HCT116 (cell line): ENCODE results near the gene CHST5. TPM values are rescaled to one million over a fixed set of nuclear protein-coding genes. Genes with fewer than 3 reads are reported as not detected.

ENCODE experiments used
- ATAC-seq: fragments of 200-7000 bp; cut with Tn5 transposase; 2 replicates; pipeline ENCODE4 v1.9.1; 2020; ENCODE audit warnings: mild to moderate bottlenecking, moderate library complexity
- BruUV-seq: library from RNA; stranded (reverse); fragments of 400-500 nt; replicated peaks from 2 replicates; lab custom pipeline; 2021; lab: Mats Ljungman, UMichigan
- CTCF ChIA-PET: fragments of 300-600 bp; sonication (Branson Sonifier 250); formaldehyde crosslinking; loops from one replicate; lab custom pipeline; 2021; ENCODE audit warnings: antibody characterized with exemption; lab: Charles Lee
- POLR2A ChIA-PET: fragments of 300-600, 350-600 bp; sonication (Branson Sonifier 250); formaldehyde crosslinking; loops from one replicate; lab custom pipeline; 2021; ENCODE audit warnings: antibody characterized with exemption; lab: Charles Lee
- RAD21 ChIA-PET, 2 experiments: fragments of 300-600 bp; sonication (Branson Sonifier 250); formaldehyde crosslinking; loops; one replicate each; lab custom pipeline; 2023; ENCODE audit warnings: low total read pairs in 2 of 2; ENCODE audit not compliant: uncharacterized antibody in 2 of 2, unreplicated experiment in 2 of 2, low non-redundant PET in 1 of 2; lab: Charles Lee
- DNase-seq: peaks from one replicate; pipeline ENCODE4 v3.0.0-alpha.2; 2010; ENCODE audit warnings: low read depth, low spot score
- H2AFZ ChIP-seq: fragments of 200-600 bp; shearing (Covaris generic), sonication (generic); 2 replicates; pipeline ENCODE4 v1.6.1; 2017; ENCODE audit warnings: low read depth, mixed run types, mixed read lengths, antibody characterized with exemption, low read length; ENCODE audit not compliant: poor library complexity, severe bottlenecking
- H3K27ac ChIP-seq: 2 replicates; pipeline ENCODE4 v1.5.1; 2012; ENCODE audit warnings: low read depth, low read length
- H3K27me3 ChIP-seq: fragments of 200-600 bp; sonication (generic); 2 replicates; pipeline ENCODE4 v1.6.1; 2016; ENCODE audit warnings: mixed run types, low read length, mixed read lengths; ENCODE audit not compliant: insufficient read depth
- H3K36me3 ChIP-seq, 2 experiments: fragments of 200-500 bp in 1 of 2; fragments of 200-600 bp in 1 of 2; sonication (Bioruptor generic) in 1 of 2; sonication (generic) in 1 of 2; 2 replicates each; pipeline versions ENCODE4 v1.5.1 to v1.6.1; 2014 to 2016; ENCODE audit warnings: low read length in 2 of 2, inconsistent platforms in 1 of 2, mixed read lengths in 1 of 2, mixed run types in 1 of 2; ENCODE audit not compliant: insufficient read depth in 2 of 2, control insufficient read depth in 1 of 2
- H3K4me1 ChIP-seq, 2 experiments: fragments of 200-600 bp in 1 of 2; sonication (generic) in 1 of 2; 2 replicates each; pipeline versions ENCODE4 v1.5.1 to v1.6.1; 2012 to 2017; ENCODE audit warnings: low read length in 2 of 2, inconsistent platforms in 1 of 2, mild to moderate bottlenecking in 1 of 2, mixed read lengths in 1 of 2, mixed run types in 1 of 2, moderate library complexity in 1 of 2; ENCODE audit not compliant: insufficient read depth in 2 of 2, control insufficient read depth in 1 of 2
- H3K4me2 ChIP-seq: fragments of 200-600 bp; sonication (generic); 2 replicates; pipeline ENCODE4 v1.6.1; 2017; ENCODE audit warnings: mixed run types, low read length, mixed read lengths
- H3K4me3 ChIP-seq, 2 experiments: fragments of 200-600 bp in 1 of 2; sonication (generic) in 1 of 2; replicated peaks in 1 of 2; 2 replicates each; pipeline ENCODE4 v1.5.1; 2011 to 2016; ENCODE audit warnings: low read length in 2 of 2, control low read depth in 1 of 2, low read depth in 1 of 2, mild to moderate bottlenecking in 1 of 2, mixed read lengths in 1 of 2, mixed run types in 1 of 2
- H3K79me2 ChIP-seq: fragments of 200-600 bp; sonication (generic); 2 replicates; pipeline ENCODE4 v1.6.1; 2017; ENCODE audit warnings: mild to moderate bottlenecking, mixed run types, low read length, moderate library complexity, mixed read lengths; ENCODE audit not compliant: insufficient read depth
- H3K9ac ChIP-seq: fragments of 200-600 bp; sonication (generic); 2 replicates; pipeline ENCODE4 v1.6.1; 2016; ENCODE audit warnings: low read length, mixed read lengths
- H3K9me2 ChIP-seq: fragments of 200-600 bp; sonication (generic), shearing (Covaris generic); 2 replicates; pipeline ENCODE4 v1.6.1; 2017; ENCODE audit warnings: mixed run types, mild to moderate bottlenecking, moderate library complexity; ENCODE audit not compliant: insufficient read depth
- H3K9me3 ChIP-seq, 2 experiments: fragments of 200-500 bp in 1 of 2; fragments of 200-600 bp in 1 of 2; sonication (Bioruptor generic) in 1 of 2; sonication (generic) in 1 of 2; 2 replicates each; pipeline ENCODE4 v1.6.1; 2014 to 2017; ENCODE audit warnings: low read length in 2 of 2, mixed read lengths in 2 of 2, inconsistent platforms in 1 of 2, low read depth in 1 of 2, mild to moderate bottlenecking in 1 of 2, mixed run types in 1 of 2, moderate library complexity in 1 of 2; ENCODE audit not compliant: control insufficient read depth in 1 of 2, insufficient read depth in 1 of 2
- H4K20me1 ChIP-seq: fragments of 200-600 bp; sonication (generic), shearing (Covaris generic); 2 replicates; pipeline ENCODE4 v1.6.1; 2017; ENCODE audit warnings: mixed run types, mild to moderate bottlenecking, moderate library complexity; ENCODE audit not compliant: insufficient read depth
- CEBPB ChIP-seq: IDR thresholded peaks from 2 replicates; pipeline ENCODE4 v1.6.1; 2012; ENCODE audit warnings: low read depth
- CTCF ChIP-seq, 3 experiments: fragments of 200-600 bp in 1 of 3; sonication (generic) in 1 of 3; IDR thresholded peaks in 2 of 3; conservative IDR thresholded peaks in 1 of 3; 2 replicates each; pipeline ENCODE4 v1.5.1; 2012 to 2017; ENCODE audit warnings: low read depth in 2 of 3, low read length in 2 of 3, antibody characterized with exemption in 1 of 3, borderline replicate concordance in 1 of 3, control low read depth in 1 of 3, mild to moderate bottlenecking in 1 of 3, mixed read lengths in 1 of 3, mixed run types in 1 of 3, moderate library complexity in 1 of 3; ENCODE audit not compliant: insufficient read depth in 1 of 3
- EGR1 ChIP-seq: IDR thresholded peaks from 2 replicates; pipeline ENCODE4 v1.6.1; 2012; ENCODE audit warnings: low read depth
- EZH2phosphoT487 ChIP-seq: fragments of 200-600 bp; IDR thresholded peaks from 2 replicates; pipeline ENCODE4 v1.6.1; 2018; ENCODE audit warnings: antibody characterized with exemption, borderline replicate concordance
- FOSL1 ChIP-seq: IDR thresholded peaks from 2 replicates; pipeline ENCODE4 v1.6.1; 2012; ENCODE audit warnings: low read depth
- POLR2AphosphoS5 ChIP-seq: IDR thresholded peaks from 2 replicates; pipeline ENCODE4 v1.6.1; 2011; ENCODE audit warnings: mild to moderate bottlenecking, low read depth, low read length, moderate library complexity
- REST ChIP-seq: IDR thresholded peaks from 2 replicates; pipeline ENCODE4 v1.6.1; 2012; ENCODE audit warnings: low read depth
- SP1 ChIP-seq: IDR thresholded peaks from 2 replicates; pipeline ENCODE4 v1.6.1; 2012; ENCODE audit warnings: low read depth
- SRF ChIP-seq: IDR thresholded peaks from 2 replicates; pipeline ENCODE4 v1.6.1; 2012; ENCODE audit warnings: low read depth
- TCF7L2 ChIP-seq: IDR thresholded peaks from 2 replicates; pipeline ENCODE4 v1.7.0; 2011; ENCODE audit warnings: borderline replicate concordance, inconsistent platforms; ENCODE audit not compliant: insufficient read depth, insufficient read length; ENCODE audit errors: extremely low read depth
- YY1 ChIP-seq: IDR thresholded peaks from 2 replicates; pipeline ENCODE4 v1.6.1; 2011; ENCODE audit warnings: low read length, low read depth, moderate library complexity, mild to moderate bottlenecking; ENCODE audit not compliant: insufficient replicate concordance; ENCODE audit errors: extremely low read depth
- ZBTB33 ChIP-seq: IDR thresholded peaks from 2 replicates; pipeline ENCODE4 v1.6.1; 2011; ENCODE audit warnings: mild to moderate bottlenecking, low read length, moderate library complexity; ENCODE audit not compliant: insufficient replicate concordance; ENCODE audit errors: extremely low read depth
- intact Hi-C: fragments of 100-400 bp; cut with micrococcal nuclease; formaldehyde crosslinking; loops from 2 replicates; pipeline ENCODE4 v1.10.0; 2022
- total RNA-seq: library from RNA; stranded (reverse); gene quantifications from one replicate; pipeline ENCODE4 v1.2.1, GENCODE V29; 2021; ENCODE audit not compliant: unreplicated experiment

The CHST5 gene
- total RNA-seq, 1 experiment from 2014 or later, result 0.32 TPM

- TF ChIP-seq CTCF (IDR thresholded peaks at IDR 0.05 in 2 of 3, conservative IDR thresholded peaks at IDR 0.05 in 1 of 3; ENCODE audit: borderline replicate concordance in 1 of 3, insufficient read depth in 1 of 3, low read depth in 2 of 3, low read length in 2 of 3), result no peak
- TF ChIP-seq FOSL1, result no peak
- no peak for TF ChIP-seq CEBPB
- no peak for TF ChIP-seq POLR2AphosphoS5
- no peak for TF ChIP-seq YY1
- TF ChIP-seq ZBTB33, result no peak
- no peak for TF ChIP-seq SRF
- TF ChIP-seq TCF7L2, result no peak
- TF ChIP-seq EZH2phosphoT487, result no peak
- TF ChIP-seq, all 23 proteins: peak for 0
Measured at GRCh38 chr16:75578725-75579124, 42.8 kb upstream of the CHST5 start (continued).

GRCh38 chr16:75578212-75578611, 42.3 kb upstream of the CHST5 start:
- H3K27ac ChIP-seq, result no peak overlapping the region
- ChIA-PET POLR2A (no interaction called here), CTCF (no interaction called here), RAD21 (no interaction called here)
- no peaks in the 10 kb centered on the region for H3K79me2 ChIP-seq
- H3K4me3 ChIP-seq, result no peak overlapping the region
- H3K4me2 ChIP-seq, result no peak overlapping the region
- DNase-seq (no peak), ATAC-seq (no peak)
- TF ChIP-seq EGR1, result no peak
- TF ChIP-seq ZBTB33, result no peak
- no peak for TF ChIP-seq REST
- TF ChIP-seq SP1, result no peak
- TF ChIP-seq TCF7L2, result no peak
- intact Hi-C loops, result no loop called here
- BruUV-seq, result no TSS peak
- no peaks in the 10 kb centered on the region for H3K27me3 ChIP-seq
- H3K4me1 ChIP-seq, result no peaks in the 10 kb centered on the region
- no peak overlapping the region for H3K9ac ChIP-seq
- peaks cover 20 to 28% of the 10 kb centered on the region in 2 experiments for H3K36me3 ChIP-seq
- no peak overlapping the region for H2AFZ ChIP-seq
- no peaks in the 10 kb centered on the region for H3K9me2 ChIP-seq
- no peaks in the 10 kb centered on the region for H3K9me3 ChIP-seq
- H4K20me1 ChIP-seq, result no peaks in the 10 kb centered on the region
